ENCODE data around the gene CAMK2D. TPM values are rescaled to one million over a fixed set of nuclear protein-coding genes. Genes with fewer than 3 reads are reported as not detected.

Gene CAMK2D
- total RNA-seq, 2 experiments from 2014 or later, result 104 to 120 TPM

DNA sequence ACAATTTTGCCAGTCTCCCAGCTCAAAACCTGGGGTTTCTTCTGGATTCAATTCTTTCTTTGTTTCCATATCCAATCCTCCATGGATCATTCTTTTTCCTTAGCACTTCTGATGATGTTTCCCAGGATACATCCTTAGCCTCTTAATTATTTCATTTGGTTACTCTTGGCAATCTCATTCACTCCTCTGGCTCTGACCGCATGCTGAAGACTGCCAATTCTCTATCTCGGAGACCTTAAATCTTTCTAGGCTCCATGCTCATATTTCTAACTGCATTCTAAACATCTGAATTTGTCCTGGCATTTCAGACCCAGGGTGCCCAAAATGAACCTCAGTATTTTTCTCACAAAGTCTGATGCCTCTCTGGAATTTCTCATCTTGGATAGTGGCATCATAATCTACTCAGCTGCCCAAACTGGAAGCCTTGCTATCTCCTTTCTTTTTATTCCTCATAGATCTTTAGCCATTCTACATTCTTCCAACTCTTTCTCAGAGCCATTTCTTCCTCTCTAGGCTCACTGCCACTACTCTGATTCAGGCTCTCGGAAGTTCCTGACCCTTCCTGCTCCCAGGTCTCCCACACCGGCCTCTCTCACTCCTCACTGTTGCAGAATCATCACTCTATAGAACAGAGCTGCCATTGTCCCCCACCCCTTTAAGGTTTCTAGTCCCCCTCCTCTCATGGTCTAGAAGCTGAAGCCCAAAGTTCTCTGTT, 290.2 kb downstream of the CAMK2D start:
- CTCF ChIA-PET (ENCODE audit: unreplicated experiment), result no interaction called here

DNA sequence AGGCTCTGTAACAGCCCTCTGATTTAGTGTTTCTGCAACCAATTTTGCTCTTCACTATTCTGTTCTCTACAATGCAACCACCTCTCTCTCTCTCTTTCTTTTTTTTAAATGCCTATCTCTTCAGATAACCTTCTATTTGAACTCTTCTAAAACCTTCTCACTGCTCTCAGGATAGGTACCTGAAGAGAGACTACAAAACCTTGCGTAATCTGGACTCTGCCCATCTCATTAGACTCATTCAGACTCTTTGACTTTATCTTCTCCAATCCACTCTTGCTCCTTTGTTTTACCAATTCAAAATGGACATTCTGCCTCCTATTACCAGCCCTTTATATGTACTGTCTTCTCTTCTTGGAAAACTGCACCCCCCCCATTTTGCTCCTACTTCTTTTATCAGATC, 291.6 kb downstream of the CAMK2D start:
- no TSS peak for BruUV-seq (replicated peaks)
- no peaks in the 10 kb centered on the region for H4K20me1 ChIP-seq (ENCODE audit: insufficient read depth, low read length)
- H3K9me2 ChIP-seq (ENCODE audit: insufficient read depth, low read length), result no peaks in the 10 kb centered on the region
- intact Hi-C loops (cut with micrococcal nuclease; ENCODE audit: unreplicated experiment), result no loop called here
- CTCF ChIA-PET (ENCODE audit: unreplicated experiment), result no interaction called here
- no peaks in the 10 kb centered on the region for H3K79me2 ChIP-seq (ENCODE audit: insufficient read depth, low read depth, low read length)
- H3K4me3 ChIP-seq (ENCODE audit: low read depth, low read length, poor library complexity, severe bottlenecking), result no peak overlapping the region
- POLR2A ChIA-PET, result no interaction called here
- no peak for TF ChIP-seq EZH2phosphoT487 (IDR thresholded peaks at IDR 0.05; ENCODE audit: borderline replicate concordance, low read depth, low read length)
- TF ChIP-seq, protein P1, sequence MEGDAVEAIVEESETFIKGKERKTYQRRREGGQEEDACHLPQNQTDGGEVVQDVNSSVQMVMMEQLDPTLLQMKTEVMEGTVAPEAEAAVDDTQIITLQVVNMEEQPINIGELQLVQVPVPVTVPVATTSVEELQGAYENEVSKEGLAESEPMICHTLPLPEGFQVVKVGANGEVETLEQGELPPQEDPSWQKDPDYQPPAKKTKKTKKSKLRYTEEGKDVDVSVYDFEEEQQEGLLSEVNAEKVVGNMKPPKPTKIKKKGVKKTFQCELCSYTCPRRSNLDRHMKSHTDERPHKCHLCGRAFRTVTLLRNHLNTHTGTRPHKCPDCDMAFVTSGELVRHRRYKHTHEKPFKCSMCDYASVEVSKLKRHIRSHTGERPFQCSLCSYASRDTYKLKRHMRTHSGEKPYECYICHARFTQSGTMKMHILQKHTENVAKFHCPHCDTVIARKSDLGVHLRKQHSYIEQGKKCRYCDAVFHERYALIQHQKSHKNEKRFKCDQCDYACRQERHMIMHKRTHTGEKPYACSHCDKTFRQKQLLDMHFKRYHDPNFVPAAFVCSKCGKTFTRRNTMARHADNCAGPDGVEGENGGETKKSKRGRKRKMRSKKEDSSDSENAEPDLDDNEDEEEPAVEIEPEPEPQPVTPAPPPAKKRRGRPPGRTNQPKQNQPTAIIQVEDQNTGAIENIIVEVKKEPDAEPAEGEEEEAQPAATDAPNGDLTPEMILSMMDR (conservative IDR thresholded peaks at IDR 0.05; ENCODE audit: low read length), result no peak
- no peak overlapping the region for H2AFZ ChIP-seq (ENCODE audit: low read length)
- no peaks in the 10 kb centered on the region for H3K4me1 ChIP-seq (ENCODE audit: insufficient read depth, low read length, poor library complexity, severe bottlenecking)
- H3K9me3 ChIP-seq (ENCODE audit: low read length), result no peaks in the 10 kb centered on the region
- no peak overlapping the region for H3K27ac ChIP-seq (ENCODE audit: low read depth, low read length, poor library complexity, severe bottlenecking)
- peaks cover 27% of the 10 kb centered on the region for H3K36me3 ChIP-seq (ENCODE audit: insufficient read depth, low read length)
- no peak for DNase-seq (ENCODE audit: low spot score)
- no peak overlapping the region for H3K4me2 ChIP-seq (ENCODE audit: low read length)

More for the DNA sequence above, 290.2 kb downstream of the CAMK2D start:
- TF ChIP-seq, protein P1 (conservative IDR thresholded peaks at IDR 0.05; ENCODE audit: low read length), result no peak
- TF ChIP-seq EZH2phosphoT487 (IDR thresholded peaks at IDR 0.05; ENCODE audit: borderline replicate concordance, low read depth, low read length), result no peak
- no peak for DNase-seq (ENCODE audit: low spot score)
- no peak overlapping the region for H3K4me3 ChIP-seq (ENCODE audit: low read depth, low read length, poor library complexity, severe bottlenecking)
- H3K79me2 ChIP-seq (ENCODE audit: insufficient read depth, low read depth, low read length), result no peaks in the 10 kb centered on the region
- POLR2A ChIA-PET, result interaction anchor here (0.6 kb wide), 2 partner anchors 9 to 14 kb away, joined by 3 read pairs; no protein-coding TSS in a partner anchor
- H3K4me2 ChIP-seq (ENCODE audit: low read length), result no peak overlapping the region
- no peak overlapping the region for H3K27ac ChIP-seq (ENCODE audit: low read depth, low read length, poor library complexity, severe bottlenecking)
- H2AFZ ChIP-seq (ENCODE audit: low read length), result no peak overlapping the region
- no peaks in the 10 kb centered on the region for H3K9me2 ChIP-seq (ENCODE audit: insufficient read depth, low read length)
- peaks cover 31% of the 10 kb centered on the region for H3K36me3 ChIP-seq (ENCODE audit: insufficient read depth, low read length)
- intact Hi-C loops (cut with micrococcal nuclease; ENCODE audit: unreplicated experiment), result no loop called here
- no TSS peak for BruUV-seq (replicated peaks)
- H4K20me1 ChIP-seq (ENCODE audit: insufficient read depth, low read length), result no peaks in the 10 kb centered on the region
- no peaks in the 10 kb centered on the region for H3K4me1 ChIP-seq (ENCODE audit: insufficient read depth, low read length, poor library complexity, severe bottlenecking)
- no peaks in the 10 kb centered on the region for H3K9me3 ChIP-seq (ENCODE audit: low read length)

DNA sequence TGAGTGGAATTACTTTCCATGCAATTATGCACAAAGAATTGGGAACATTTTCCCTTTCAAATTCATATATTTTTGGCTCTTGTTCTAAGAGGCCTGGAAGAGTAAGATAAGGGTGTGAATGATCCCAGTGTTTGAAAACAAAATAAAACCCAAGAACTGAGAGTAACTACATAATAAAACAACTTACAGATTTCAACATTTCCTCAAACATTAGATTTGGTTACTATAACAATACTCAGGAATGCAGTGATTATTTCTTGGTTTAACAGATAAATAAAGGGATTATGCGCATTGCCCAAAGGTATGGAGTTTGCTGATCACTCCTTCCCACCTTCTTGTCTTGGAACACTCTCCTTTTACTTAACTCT, 292.5 kb downstream of the CAMK2D start:
- intact Hi-C loops (cut with micrococcal nuclease; ENCODE audit: unreplicated experiment), result no loop called here
- BruUV-seq (replicated peaks), result no TSS peak
- Histone ChIP-seq H4K20me1 (ENCODE audit: insufficient read depth, low read length) (no peaks in the 10 kb centered on the region), H3K9me3 (ENCODE audit: low read length) (no peaks in the 10 kb centered on the region), H3K4me2 (ENCODE audit: low read length) (no peak overlapping the region), H3K36me3 (ENCODE audit: insufficient read depth, low read length) (peaks cover 33% of the 10 kb centered on the region), H3K4me1 (ENCODE audit: insufficient read depth, low read length, poor library complexity, severe bottlenecking) (no peaks in the 10 kb centered on the region), H3K9me2 (ENCODE audit: insufficient read depth, low read length) (no peaks in the 10 kb centered on the region), H2AFZ (ENCODE audit: low read length) (no peak overlapping the region), H3K27ac (ENCODE audit: low read depth, low read length, poor library complexity, severe bottlenecking) (no peak overlapping the region), H3K4me3 (ENCODE audit: low read depth, low read length, poor library complexity, severe bottlenecking) (no peak overlapping the region), H3K79me2 (ENCODE audit: insufficient read depth, low read depth, low read length) (no peaks in the 10 kb centered on the region)
- CTCF ChIA-PET (ENCODE audit: unreplicated experiment), result no interaction called here
- POLR2A ChIA-PET, result interaction anchor here (1.0 kb wide), 1 partner anchor 307 kb away, joined by 3 read pairs; no protein-coding TSS in a partner anchor
- no peak for TF ChIP-seq EZH2phosphoT487 (IDR thresholded peaks at IDR 0.05; ENCODE audit: borderline replicate concordance, low read depth, low read length)
- TF ChIP-seq, protein P1 (conservative IDR thresholded peaks at IDR 0.05; ENCODE audit: low read length), result no peak
- no peak for DNase-seq (ENCODE audit: low spot score)

Measured in OCI-LY7 (cell line).